HG02870 (cell line): ENCODE results near the gene SCGB1D2.
"Not testable (repeated sequence)": the region's sequence is repeated elsewhere in the genome, so short reads cannot be mapped to it uniquely, and the experiment has no call there.

ENCODE experiments used
- ATAC-seq: cut with Tn5 transposase; IDR thresholded peaks from one replicate; pipeline ENCODE4 v1.9.1; 2021; ENCODE audit warnings: mild to moderate bottlenecking, moderate library complexity; ENCODE audit not compliant: unreplicated experiment

The SCGB1D2 gene, protein sequence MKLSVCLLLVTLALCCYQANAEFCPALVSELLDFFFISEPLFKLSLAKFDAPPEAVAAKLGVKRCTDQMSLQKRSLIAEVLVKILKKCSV

GRCh38 chr11:62242021-62242420 lies at the start of gene SCGB1D2:
SCGB1D2 (plus strand) TSS chr11:62242239; CDS start chr11:62242308, 69 bp downstream.
- ATAC-seq: no peak

DNA sequence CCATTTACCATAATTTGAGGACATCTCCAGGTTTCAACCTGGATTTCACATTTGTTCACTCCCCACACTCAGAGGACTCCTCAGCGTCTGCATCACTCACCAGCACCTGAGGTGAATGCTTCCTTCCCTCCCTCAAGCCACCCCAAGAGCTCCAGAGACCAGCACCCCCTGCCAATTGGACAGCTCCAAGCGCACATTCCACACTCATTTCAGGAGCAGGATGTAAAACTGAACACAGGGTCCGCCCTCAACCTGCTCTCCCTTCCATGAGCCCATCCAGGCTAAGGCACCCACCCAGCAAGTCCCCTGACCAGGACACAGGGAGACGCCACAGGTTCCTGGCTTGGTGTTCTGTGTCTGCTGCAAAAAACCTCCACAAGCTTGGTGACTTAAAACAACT lies 48.1 kb upstream of the SCGB1D2 start:
- ATAC-seq: no peak

DNA sequence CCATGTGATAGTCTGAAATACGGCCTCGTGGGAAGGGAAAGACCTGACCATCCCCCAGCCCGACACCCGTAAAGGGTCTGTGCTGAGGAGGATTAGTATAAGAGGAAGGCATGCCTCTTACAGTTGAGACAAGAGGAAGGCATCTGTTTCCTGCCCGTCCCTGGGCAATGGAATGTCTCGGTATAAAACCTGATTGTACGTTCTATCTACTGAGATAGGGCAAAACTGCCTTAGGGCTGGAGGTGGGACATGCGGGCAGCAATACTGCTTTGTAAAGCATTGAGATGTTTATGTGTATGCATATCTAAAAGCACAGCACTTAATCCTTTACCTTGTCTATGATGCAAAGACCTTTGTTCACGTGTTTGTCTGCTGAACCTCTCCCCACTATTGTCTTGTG lies 47.0 kb upstream of the SCGB1D2 start:
- ATAC-seq: not testable (repeated sequence)

DNA sequence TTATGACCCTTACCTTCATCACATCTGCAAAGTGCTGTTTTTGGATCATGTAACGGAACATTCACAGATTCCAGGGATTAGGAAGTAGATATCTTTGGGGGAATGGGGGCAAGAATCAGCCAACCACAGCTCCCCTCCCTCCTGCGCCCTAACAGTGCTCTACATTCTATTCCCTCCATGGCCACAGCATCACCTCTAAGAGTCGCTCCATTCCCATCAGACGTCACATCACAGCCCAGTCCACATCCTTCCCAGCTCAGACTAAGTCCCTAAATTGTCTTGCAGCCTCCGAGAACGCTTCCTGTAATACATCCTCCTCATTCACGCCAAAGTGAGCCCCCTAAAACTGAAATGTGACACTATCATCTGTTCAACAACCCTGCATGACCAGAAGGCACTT lies 46.1 kb upstream of the SCGB1D2 start:
- no peak for ATAC-seq

DNA sequence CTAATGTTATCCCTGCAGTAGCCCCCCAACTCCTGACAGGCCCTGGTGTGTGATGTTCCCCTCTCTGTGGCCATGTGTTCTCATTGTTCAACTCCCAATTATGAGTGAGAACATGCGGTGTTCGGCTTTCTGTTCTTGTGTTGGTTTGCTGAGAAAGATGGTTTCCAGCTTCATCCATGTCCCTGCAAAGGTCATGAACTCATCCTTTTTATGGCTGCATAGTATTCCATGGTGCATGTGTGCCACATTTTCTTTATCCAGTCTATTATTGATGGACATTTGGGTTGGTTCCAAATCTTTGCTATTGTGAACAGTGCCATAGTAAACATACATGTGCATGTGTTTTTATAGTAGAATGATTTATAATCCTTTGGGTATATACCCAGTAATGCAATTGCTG lies 44.6 kb upstream of the SCGB1D2 start:
- not testable (repeated sequence) for ATAC-seq

DNA sequence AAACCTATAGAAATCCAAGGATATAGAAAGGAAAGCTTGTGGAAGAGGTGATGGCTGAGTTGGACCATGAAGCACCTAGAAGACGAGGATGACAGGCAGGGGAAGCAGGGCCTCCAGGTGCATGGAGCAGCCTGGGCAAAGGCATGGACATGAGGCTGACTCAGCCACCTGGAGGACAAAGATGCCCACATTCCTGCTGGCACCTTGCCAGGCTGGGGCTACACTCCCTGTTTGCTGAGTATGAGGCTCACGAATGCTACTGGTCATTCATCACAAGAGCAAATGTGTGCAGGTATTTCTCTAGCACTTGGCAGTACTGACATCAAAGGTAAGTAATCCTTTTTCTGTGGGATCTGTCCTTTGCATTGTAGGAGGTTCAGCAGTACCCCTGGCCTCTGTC lies 40.7 kb upstream of the SCGB1D2 start:
- no peak for ATAC-seq

DNA sequence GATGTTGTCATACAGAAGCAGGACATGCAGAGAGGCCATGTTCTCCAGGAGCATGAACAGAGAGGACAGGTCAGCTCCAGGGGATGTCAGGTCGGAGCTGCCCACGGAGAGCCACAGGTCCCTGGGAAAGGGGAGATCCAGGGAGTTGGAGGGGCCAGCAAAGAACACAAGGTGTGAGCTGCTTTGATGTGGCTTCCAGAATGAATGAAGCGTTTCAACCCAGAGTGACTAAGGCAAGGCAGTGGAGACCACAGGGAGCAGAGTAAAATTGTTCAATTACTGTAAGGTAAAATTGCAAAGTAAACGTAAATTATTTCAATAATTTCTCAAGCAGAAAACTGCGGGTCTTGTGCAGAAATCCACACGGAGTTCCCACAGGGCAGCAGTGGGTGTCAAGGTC lies 39.1 kb upstream of the SCGB1D2 start:
- no peak for ATAC-seq

GRCh38 chr11:62204430-62204829 lies 37.6 kb upstream of the SCGB1D2 start:
- ATAC-seq: no peak

DNA sequence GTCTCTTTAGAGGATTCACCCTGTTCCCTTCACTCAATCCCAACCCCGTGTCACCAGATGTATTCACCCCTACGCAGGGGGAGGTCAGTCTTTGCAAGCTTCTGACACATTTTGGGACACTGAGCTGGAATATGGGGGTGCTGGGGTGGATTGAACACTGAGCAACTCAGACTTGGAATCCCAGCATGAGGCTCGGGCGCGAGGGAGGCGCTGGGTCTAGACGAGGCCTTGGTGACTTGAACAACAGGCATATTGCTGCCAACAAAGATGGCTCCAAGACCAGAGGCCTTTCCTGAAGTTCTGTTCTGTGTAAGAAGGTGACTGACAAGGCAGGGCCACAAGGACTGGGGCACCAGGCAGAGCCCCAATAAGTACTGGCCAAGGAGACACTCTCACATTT lies 36.6 kb upstream of the SCGB1D2 start:
- no peak for ATAC-seq

- not testable (repeated sequence) for ATAC-seq
These were observed 35.6 kb upstream of the SCGB1D2 start for GRCh38 chr11:62206276-62207066.

GRCh38 chr11:62208785-62209144 lies 33.3 kb upstream of the SCGB1D2 start:
- ATAC-seq: no peak

DNA sequence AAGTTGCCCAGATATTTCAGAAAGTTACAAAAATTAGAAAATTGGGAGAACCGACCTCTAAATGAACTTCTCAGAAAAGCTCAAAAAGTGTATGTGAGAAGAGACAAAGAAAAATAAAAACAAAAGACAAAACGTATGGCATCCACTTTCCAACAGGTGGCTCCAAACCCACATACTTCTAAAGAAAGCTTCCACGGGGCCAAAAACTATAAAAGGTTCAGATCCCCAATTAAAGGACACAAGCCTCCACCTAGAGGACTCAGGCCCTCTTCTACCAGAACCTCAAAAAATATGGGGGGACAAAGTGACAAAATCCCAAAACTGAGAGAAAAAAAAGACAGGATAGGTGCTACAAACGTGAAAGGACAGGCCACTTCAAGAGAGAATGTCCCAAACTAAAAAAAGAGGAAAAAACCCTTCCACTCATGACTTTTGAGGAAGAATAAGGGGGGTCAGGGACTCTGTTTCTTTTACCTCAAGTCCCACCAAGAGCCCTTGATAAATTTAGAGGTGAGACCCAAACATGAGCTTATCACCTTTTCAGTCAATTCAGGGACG lies 24.8 kb upstream of the SCGB1D2 start:
- ATAC-seq: no peak

- ATAC-seq: no peak
These were observed 20.5 kb upstream of the SCGB1D2 start for GRCh38 chr11:62221498-62221897.

DNA sequence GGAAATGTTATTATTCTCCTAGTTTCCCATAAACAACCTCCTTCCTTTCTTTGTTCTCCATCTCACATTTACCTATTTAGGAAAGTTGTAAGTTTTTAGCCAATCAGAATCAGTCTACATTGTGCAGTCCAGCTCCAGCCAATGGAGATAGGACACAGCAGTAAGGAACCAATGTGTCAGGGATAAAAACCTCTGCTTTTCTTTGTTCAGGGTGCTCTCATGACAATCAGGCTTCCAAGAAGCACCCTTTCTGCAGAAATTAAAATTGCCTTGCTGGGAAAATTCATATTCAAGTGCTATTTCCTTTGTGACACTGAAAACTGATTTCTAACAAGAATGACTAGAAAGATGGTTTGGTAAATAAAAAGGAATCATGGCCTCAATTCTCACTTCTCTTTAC lies 18.9 kb upstream of the SCGB1D2 start:
- no peak for ATAC-seq

DNA sequence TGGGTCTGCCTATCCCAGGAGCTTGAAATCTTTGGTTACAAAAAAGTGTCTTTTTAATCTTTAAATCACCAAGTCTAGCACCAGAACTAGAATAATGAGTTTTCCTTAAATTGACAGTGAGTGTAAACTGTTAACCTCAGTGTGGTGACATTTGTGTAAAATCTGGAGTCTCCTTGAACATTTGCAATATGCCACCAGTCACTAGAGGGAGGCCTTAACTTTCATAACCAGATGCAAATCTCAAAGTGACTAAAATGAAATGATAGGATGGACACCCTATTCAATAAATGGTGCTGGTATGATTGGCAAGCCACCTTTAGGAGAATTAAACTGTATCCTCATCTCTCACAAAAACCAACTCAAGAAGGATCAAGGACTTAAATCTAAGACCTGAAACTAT lies 8.3 kb upstream of the SCGB1D2 start:
- ATAC-seq: no peak

DNA sequence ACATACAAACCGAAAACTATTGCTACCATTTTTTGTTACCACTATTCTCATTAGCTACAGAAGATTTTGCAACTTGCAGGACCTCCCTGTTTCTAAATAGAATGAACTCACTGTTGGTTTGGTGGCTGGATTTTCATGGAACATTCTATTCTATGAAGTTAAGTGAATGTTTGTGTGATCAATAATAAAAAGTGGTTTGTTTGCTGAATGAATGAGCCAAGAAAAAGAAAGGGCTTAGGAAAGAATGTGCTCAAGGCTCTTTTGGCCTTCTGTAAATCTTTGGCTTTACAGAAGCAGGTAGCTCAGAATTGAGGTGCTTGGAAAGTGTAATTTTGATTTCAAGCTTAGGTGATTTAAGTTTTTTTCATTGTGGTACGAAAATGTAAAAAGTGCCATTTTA lies 5.9 kb upstream of the SCGB1D2 start:
- ATAC-seq: no peak

DNA sequence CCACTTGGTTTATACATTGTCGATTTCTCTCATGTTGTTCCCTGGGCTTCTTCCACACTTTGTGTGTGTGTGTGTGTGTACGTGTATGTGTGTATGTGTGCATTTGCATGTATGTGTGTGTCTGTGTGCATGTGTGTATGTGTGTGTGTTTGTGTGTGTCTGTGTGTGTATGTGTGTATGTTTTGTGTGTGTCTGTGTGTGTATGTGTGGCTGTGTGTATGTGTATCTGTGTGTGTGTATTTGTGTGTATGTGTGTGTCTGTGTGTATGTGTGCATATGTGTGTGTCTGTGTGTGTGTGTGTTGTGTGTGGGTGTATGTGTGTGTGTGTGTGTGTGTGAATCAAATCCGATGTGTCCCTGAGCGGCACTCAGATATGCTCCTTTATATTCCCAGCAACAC lies 4.5 kb upstream of the SCGB1D2 start:
- ATAC-seq: no peak

GRCh38 chr11:62238151-62238550 lies 3.9 kb upstream of the SCGB1D2 start:
- ATAC-seq: no peak

DNA sequence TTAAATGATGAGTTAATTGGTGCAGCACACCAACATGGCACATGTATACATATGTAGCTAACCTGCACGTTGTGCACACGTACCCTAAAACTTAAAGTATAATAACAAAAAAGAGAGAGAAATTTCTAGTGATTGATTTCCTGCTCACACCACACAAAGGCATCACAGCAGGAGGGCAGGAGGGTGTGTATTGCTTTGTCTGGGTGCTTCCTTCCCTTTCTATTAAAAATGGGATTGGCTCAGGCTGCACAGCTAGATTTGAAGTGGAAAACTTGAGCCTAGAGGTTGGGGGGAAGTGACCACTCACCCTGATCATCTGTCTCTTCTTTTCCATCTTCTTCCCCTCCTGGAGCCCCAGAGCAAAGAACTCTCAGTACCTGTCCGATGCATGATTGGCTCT lies 944 bp upstream of the SCGB1D2 start:
- no peak for ATAC-seq

GRCh38 chr11:62245271-62245753 lies 3.3 kb downstream of the SCGB1D2 start:
- ATAC-seq: no peak

GRCh38 chr11:62251698-62252097 lies 9.7 kb downstream of the SCGB1D2 start:
- ATAC-seq: no peak

GRCh38 chr11:62253999-62254542 lies 12.0 kb downstream of the SCGB1D2 start:
- no peak for ATAC-seq
